ENCODE data around the gene S100A12.

S100A12 gene

GRCh38 chr1:153397051-153397923 lies 21.9 kb upstream of the S100A12 start:
- DNase-seq (ENCODE audit: low read depth in 2 of 2) = no peak

- DNase-seq (ENCODE audit: low read depth in 2 of 2) = no peak
Measured at GRCh38 chr1:153396461-153396860, 21.0 kb upstream of the S100A12 start.

- DNase-seq (ENCODE audit: low read depth in 2 of 2) = no peak
Measured at GRCh38 chr1:153395776-153396175, 20.4 kb upstream of the S100A12 start.

- DNase-seq (ENCODE audit: low read depth in 2 of 2) = no peak
Measured at GRCh38 chr1:153395136-153395685, 19.8 kb upstream of the S100A12 start.

- DNase-seq (ENCODE audit: low read depth in 2 of 2) = no peak
Measured at GRCh38 chr1:153394391-153394790, 19.0 kb upstream of the S100A12 start.

- DNase-seq (ENCODE audit: low read depth in 2 of 2) = no peak
Measured at GRCh38 chr1:153393926-153394325, 18.5 kb upstream of the S100A12 start.

GRCh38 chr1:153392822-153393221 lies 17.4 kb upstream of the S100A12 start:
- no peak for DNase-seq (ENCODE audit: low read depth in 2 of 2)

GRCh38 chr1:153392258-153392657 lies 16.8 kb upstream of the S100A12 start:
- DNase-seq (ENCODE audit: low read depth in 2 of 2) = no peak

GRCh38 chr1:153390938-153391710 lies 15.7 kb upstream of the S100A12 start, which contains the start of gene S100A8:
Gene S100A8, minus strand, starts transcription at chr1:153391073. Its CDS starts 538 bp downstream, at chr1:153390535.
- DNase-seq (ENCODE audit: low read depth in 2 of 2) = no peak

GRCh38 chr1:153389973-153390879 lies 14.8 kb upstream of the S100A12 start:
- no peak for DNase-seq (ENCODE audit: low read depth in 2 of 2)

GRCh38 chr1:153389401-153389800 lies 14.0 kb upstream of the S100A12 start:
- DNase-seq (ENCODE audit: low read depth in 2 of 2) = no peak

GRCh38 chr1:153387785-153388184 lies 12.4 kb upstream of the S100A12 start:
- no peak for DNase-seq (ENCODE audit: low read depth in 2 of 2)

GRCh38 chr1:153387001-153387400 lies 11.6 kb upstream of the S100A12 start:
- DNase-seq (ENCODE audit: low read depth in 2 of 2) = no peak

- no peak for DNase-seq (ENCODE audit: low read depth in 2 of 2)
Measured at GRCh38 chr1:153386500-153386901, 11.1 kb upstream of the S100A12 start.

- no peak for DNase-seq (ENCODE audit: low read depth in 2 of 2)
Measured at GRCh38 chr1:153384958-153385580, 9.6 kb upstream of the S100A12 start.

- no peak for DNase-seq (ENCODE audit: low read depth in 2 of 2)
Measured at GRCh38 chr1:153380711-153381110, 5.3 kb upstream of the S100A12 start.

GRCh38 chr1:153379591-153379990 lies 4.2 kb upstream of the S100A12 start:
- no peak for DNase-seq (ENCODE audit: low read depth in 2 of 2)

- DNase-seq (ENCODE audit: low read depth in 2 of 2) = no peak
Measured at GRCh38 chr1:153374071-153374470, 1.4 kb downstream of the S100A12 start.

- no peak for DNase-seq (ENCODE audit: low read depth in 2 of 2)
Measured at GRCh38 chr1:153372571-153372970, 2.9 kb downstream of the S100A12 start.

GRCh38 chr1:153371231-153371630 lies 4.2 kb downstream of the S100A12 start:
- DNase-seq (ENCODE audit: low read depth in 2 of 2) = no peak

GRCh38 chr1:153370146-153370545 lies 5.3 kb downstream of the S100A12 start:
- DNase-seq (ENCODE audit: low read depth in 2 of 2) = no peak

Data from stimulated activated CD8-positive, alpha-beta memory T cell treated with anti-CD3 and anti-CD28 coated beads, Interleukin-2, amount 100 ng/mL, for 48 hours (primary cell).